Duodenal mucosa (tissue), 2 donors: ENCODE measurements around the gene TTC39C.
"Not testable (repeated sequence)": the region's sequence is repeated elsewhere in the genome, so short reads cannot be mapped to it uniquely, and the experiment has no call there.

ENCODE experiments used
- H3K27ac ChIP-seq: one replicate; pipeline ENCODE4 v1.7.0; 2013; ENCODE audit warnings: low read depth, low read length
- H3K27me3 ChIP-seq, 2 donors: one replicate each; pipeline ENCODE4 v1.7.0; 2013; ENCODE audit warnings: low read length in 2 of 2, control low read depth in 1 of 2; ENCODE audit not compliant: insufficient read depth in 2 of 2, control insufficient read depth in 1 of 2
- H3K36me3 ChIP-seq, 2 donors: one replicate each; pipeline ENCODE4 v1.7.0; 2013; ENCODE audit warnings: low read length in 2 of 2, control low read depth in 1 of 2; ENCODE audit not compliant: insufficient read depth in 2 of 2, control insufficient read depth in 1 of 2
- H3K4me1 ChIP-seq, 2 donors: one replicate each; pipeline ENCODE4 v1.7.0; 2013; ENCODE audit warnings: low read length in 2 of 2, control low read depth in 1 of 2; ENCODE audit not compliant: insufficient read depth in 2 of 2, control insufficient read depth in 1 of 2
- H3K4me3 ChIP-seq, 2 donors: one replicate each; pipeline ENCODE4 v1.7.0; 2013; ENCODE audit warnings: low read length in 2 of 2, low read depth in 1 of 2
- H3K9ac ChIP-seq, 2 donors: one replicate each; pipeline ENCODE4 v1.7.0; 2013; ENCODE audit warnings: low read length in 2 of 2, low read depth in 1 of 2
- H3K9me3 ChIP-seq, 2 donors: one replicate each; pipeline ENCODE4 v1.7.0; 2013; ENCODE audit warnings: low read length in 2 of 2, control low read depth in 1 of 2; ENCODE audit not compliant: control insufficient read depth in 1 of 2

Gene TTC39C

DNA sequence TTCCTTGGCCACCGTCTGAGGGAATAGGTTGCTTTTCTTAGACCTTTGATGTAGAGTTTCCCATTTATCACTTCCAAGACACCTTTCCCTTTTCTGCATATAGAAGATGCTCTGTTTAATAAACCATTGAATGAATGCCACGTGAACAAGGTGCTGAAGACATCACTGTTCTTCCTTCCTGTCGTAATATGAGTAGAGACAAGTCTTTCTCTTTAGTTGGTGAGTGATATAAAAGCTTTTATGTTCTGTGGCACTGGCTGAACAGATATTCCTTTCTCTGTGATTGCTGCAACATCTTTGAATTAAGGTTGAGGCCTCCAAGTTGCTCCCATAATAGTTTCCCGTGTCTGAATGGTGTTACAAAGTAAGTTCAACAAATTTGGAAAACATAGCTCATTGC lies 38.7 kb downstream of the TTC39C start:
- Histone ChIP-seq H3K27ac (no peak overlapping the region), H3K36me3 (no peaks in the 10 kb centered on the region), H3K9me3 (no peaks in the 10 kb centered on the region), H3K4me3 (no peak overlapping the region), H3K4me1 (peaks cover 7 to 19% of the 10 kb centered on the region in 2 donors), H3K27me3 (no peaks in the 10 kb centered on the region), H3K9ac (no peak overlapping the region)

DNA sequence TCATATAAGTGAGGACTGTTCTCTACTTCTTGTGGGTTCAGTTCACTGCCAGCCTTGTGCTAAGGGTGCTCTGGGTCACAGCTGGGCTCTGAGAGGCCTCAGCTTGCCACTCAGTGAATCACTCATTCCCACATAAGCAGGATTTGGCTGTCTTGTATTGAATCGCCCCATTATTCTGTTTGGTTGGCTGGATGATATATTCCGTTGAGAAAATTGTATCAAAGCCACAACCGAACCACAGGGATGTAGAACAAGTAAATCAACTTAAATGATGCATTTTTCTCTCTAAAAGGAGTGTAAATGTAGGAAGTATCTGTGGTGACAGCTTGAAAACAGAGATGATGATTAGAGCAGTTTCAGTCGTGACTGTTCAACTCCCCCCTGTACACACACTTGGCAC lies 39.6 kb downstream of the TTC39C start:
- no peaks in the 10 kb centered on the region for H3K27me3 ChIP-seq
- no peak overlapping the region for H3K27ac ChIP-seq
- no peaks in the 10 kb centered on the region for H3K9me3 ChIP-seq
- no peak overlapping the region for H3K4me3 ChIP-seq
- no peak overlapping the region for H3K9ac ChIP-seq
- no peaks in the 10 kb centered on the region for H3K36me3 ChIP-seq
- H3K4me1 ChIP-seq = peaks cover 7 to 18% of the 10 kb centered on the region in 2 donors

DNA sequence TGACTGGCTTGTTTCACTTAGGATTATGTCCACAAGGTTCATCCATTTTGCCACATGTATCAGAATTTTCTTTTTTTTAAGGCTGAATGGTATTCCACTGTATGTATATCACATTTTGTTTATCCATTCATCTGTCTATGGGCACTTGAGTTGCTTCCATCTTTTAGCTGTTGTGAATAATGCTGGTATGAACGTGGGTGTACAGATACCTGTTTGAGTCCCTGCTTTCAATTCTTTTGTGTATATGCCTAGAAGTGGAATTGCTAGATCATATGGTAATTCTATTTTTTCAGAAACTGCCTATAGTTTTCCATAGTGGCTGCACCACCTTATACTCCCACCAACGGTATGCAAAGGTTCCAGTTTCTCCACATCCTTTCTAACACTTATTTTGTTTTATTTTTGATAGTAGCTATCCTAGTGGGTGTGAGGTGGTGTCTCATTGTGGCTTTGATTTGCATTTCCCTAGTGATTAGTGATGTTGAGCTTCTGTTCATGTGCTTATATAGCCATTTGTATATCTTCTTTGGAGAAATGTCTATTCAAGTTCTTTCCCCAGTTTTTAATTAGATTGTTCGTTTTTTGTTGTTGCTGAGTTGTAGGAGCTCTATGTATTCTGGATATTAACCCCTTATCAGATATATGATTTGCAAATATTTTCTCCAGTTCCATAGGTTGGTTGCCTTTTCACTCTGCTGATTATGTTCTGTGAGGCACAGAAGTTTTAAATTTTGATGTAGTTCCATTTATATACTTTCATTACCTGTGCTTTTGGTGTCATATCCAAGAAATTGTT lies 40.7 kb downstream of the TTC39C start:
- no peaks in the 10 kb centered on the region for H3K36me3 ChIP-seq
- no peaks in the 10 kb centered on the region for H3K27me3 ChIP-seq
- no peaks in the 10 kb centered on the region for H3K9me3 ChIP-seq
- no peak overlapping the region for H3K27ac ChIP-seq
- peaks cover 7 to 14% of the 10 kb centered on the region in 2 donors for H3K4me1 ChIP-seq
- H3K9ac ChIP-seq = no peak overlapping the region
- no peak overlapping the region for H3K4me3 ChIP-seq

DNA sequence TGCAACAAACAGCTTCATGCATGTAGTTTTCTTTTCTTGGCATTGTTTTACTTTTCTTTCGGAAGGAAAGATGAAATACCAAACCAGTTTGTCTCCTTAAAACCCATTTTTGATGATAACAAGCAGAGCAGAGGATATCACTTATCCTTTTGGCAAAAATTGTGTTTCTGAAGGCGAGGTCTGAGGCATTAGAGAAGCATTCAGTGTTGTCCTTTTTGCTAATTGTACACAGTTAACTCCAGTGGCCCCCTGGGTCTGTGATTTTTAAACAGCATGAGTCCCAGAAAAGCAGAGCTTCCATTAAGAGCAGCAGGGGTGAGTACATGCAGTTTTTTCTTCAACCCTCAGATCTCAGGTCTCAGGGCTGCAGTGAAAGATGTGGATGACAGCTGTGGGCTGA lies 41.3 kb downstream of the TTC39C start:
- no peak overlapping the region for H3K27ac ChIP-seq
- peaks cover 5 to 11% of the 10 kb centered on the region in 2 donors for H3K4me1 ChIP-seq
- H3K36me3 ChIP-seq = no peaks in the 10 kb centered on the region
- H3K27me3 ChIP-seq = no peaks in the 10 kb centered on the region
- no peak overlapping the region for H3K9ac ChIP-seq
- no peak overlapping the region for H3K4me3 ChIP-seq
- H3K9me3 ChIP-seq = no peaks in the 10 kb centered on the region

- Histone ChIP-seq H3K36me3 (no peaks in the 10 kb centered on the region), H3K27ac (no peak overlapping the region), H3K27me3 (no peaks in the 10 kb centered on the region), H3K4me3 (no peak overlapping the region), H3K9me3 (no peaks in the 10 kb centered on the region), H3K4me1 (peaks cover 0 to 4% of the 10 kb centered on the region in 2 donors), H3K9ac (no peak overlapping the region)
Measured at GRCh38 chr18:24056506-24056905, 42.0 kb downstream of the TTC39C start.

DNA sequence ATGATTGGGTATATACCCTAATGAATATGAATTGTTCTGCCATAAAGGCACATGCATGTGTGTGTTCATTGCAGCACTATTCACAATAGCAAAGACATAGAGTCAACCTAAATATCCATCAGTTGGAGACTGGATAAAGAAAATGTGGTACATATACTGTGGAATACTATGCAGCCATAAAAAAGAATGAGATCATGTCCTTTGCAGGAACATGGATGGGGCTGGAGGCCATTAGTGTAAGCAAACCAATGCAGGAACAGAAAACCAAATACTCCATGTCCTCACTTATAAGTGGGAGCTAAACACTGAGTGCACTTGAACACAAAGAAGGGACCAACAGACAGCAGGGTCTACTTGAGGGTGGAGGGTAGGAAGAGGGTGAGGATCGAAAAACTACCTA lies 43.2 kb downstream of the TTC39C start:
- no peak overlapping the region for H3K27ac ChIP-seq
- H3K36me3 ChIP-seq = no peaks in the 10 kb centered on the region
- H3K9me3 ChIP-seq = no peaks in the 10 kb centered on the region
- H3K9ac ChIP-seq = no peak overlapping the region
- H3K4me3 ChIP-seq = no peak overlapping the region
- H3K4me1 ChIP-seq = no peaks in the 10 kb centered on the region
- no peaks in the 10 kb centered on the region for H3K27me3 ChIP-seq

DNA sequence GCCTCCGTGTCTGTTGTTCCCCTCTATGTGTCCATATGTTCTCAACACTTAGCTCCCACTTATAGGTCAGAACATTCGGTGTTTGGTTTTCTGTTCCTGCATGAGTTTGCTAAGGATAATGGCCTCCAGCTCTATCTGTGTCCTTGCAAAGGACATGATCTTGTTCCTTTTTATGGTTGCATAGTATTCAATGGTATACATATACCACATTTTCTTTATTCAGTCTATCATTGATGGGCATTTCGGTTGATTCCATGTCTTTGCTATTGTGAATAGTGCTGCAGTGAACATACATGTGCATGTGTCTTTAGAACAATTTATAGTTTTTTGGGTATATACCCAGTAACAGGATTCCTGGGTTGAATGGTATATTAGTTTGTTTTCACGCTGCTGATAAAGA lies 44.8 kb downstream of the TTC39C start:
- H3K36me3 ChIP-seq, H3K4me3 ChIP-seq, H3K4me1 ChIP-seq, H3K27me3 ChIP-seq, H3K9me3 ChIP-seq, H3K9ac ChIP-seq, H3K27ac ChIP-seq: not testable (repeated sequence)

- H3K4me1 ChIP-seq = peaks cover 0 to 8% of the 10 kb centered on the region in 2 donors
- no peak overlapping the region for H3K4me3 ChIP-seq
- no peaks in the 10 kb centered on the region for H3K9me3 ChIP-seq
- no peaks in the 10 kb centered on the region for H3K36me3 ChIP-seq
- H3K27ac ChIP-seq = no peak overlapping the region
- no peaks in the 10 kb centered on the region for H3K27me3 ChIP-seq
- H3K9ac ChIP-seq = no peak overlapping the region
Measured at GRCh38 chr18:24060644-24061043, 46.1 kb downstream of the TTC39C start.

DNA sequence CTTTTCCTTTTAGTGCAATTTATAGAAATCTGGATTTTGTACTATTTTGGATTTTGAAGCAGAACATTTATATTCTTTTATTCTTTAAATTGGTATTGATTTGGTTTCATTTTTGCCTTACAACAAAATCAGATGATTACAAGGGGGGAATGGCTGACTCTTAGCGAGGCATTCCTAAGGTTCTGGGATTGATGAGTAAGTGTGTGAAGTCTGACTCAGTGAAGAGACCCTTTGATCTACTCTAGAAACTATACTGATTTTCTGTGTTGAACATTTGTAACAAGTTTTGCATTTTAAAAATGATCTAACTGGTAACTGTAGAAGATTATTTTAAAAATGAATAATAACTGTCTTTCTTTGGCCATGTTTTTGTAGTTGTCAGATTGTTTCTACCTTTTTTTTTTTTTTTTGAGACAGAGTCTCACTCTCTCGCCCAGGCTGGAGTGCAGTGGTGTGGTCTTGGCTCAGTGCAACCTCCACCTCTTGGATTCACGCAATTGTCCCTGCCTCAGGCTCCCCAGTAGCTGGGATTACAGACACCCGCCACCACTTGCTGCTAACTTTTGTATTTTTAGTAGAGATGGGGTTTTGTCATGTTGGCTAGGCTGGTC lies 48.7 kb downstream of the TTC39C start:
- Histone ChIP-seq H3K4me1 (peaks cover 0 to 8% of the 10 kb centered on the region in 2 donors), H3K36me3 (peaks cover 0 to 8% of the 10 kb centered on the region in 2 donors), H3K27ac (no peak overlapping the region), H3K9ac (no peak overlapping the region), H3K9me3 (no peaks in the 10 kb centered on the region), H3K27me3 (no peaks in the 10 kb centered on the region), H3K4me3 (no peak overlapping the region)

DNA sequence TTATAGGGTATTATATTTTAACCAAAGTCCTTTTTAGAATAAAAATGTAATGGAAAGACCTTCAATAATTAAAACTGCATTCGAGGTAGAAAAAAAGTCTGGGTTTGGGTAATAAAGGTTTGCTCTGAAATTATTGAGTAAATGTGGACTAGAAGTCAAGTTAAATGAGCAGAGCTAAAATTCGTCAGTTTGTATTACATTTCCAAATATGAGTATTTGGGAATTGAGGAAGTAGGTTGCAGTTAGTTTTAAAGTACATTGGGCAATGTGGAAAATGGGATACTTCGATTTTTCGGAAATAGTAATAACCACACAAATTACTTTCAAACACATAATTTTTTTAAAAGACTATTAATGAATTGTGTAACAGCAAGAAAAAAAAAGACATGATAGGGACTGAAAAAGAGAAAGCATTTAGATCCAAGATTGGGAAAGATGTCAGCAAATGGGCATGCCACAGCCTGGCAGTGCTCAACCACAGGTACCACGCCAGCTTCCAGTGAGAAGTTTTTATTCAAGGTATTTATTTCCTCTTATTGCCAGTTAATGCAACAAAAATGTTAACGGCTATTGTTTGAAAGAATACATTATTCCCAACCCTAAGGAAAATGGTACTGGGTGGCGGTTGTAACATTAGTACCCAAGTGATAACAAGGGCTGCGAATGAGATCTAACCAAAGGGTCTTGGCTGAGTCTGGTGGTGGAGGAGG lies 50.0 kb downstream of the TTC39C start:
- no peaks in the 10 kb centered on the region for H3K9me3 ChIP-seq
- H3K9ac ChIP-seq = no peak overlapping the region
- no peak overlapping the region for H3K27ac ChIP-seq

More for the DNA sequence above, 50.0 kb downstream of the TTC39C start:
- no peaks in the 10 kb centered on the region for H3K27me3 ChIP-seq
- peaks cover 0 to 10% of the 10 kb centered on the region in 2 donors for H3K4me1 ChIP-seq
- no peak overlapping the region for H3K4me3 ChIP-seq
- peaks cover 0 to 8% of the 10 kb centered on the region in 2 donors for H3K36me3 ChIP-seq
